Activated CD8-positive, alpha-beta memory T cell treated with anti-CD3 and anti-CD28 coated beads for 1 hour (primary cell): Measurements from ENCODE around the gene SEZ6.

Experiments used
- DNase-seq, 2 donors: peaks; one replicate each; pipeline ENCODE4 v3.0.0-alpha.2; 2020; ENCODE audit warnings: low read depth in 1 of 2; ENCODE audit errors: extremely low read depth in 1 of 2

Gene SEZ6

DNA sequence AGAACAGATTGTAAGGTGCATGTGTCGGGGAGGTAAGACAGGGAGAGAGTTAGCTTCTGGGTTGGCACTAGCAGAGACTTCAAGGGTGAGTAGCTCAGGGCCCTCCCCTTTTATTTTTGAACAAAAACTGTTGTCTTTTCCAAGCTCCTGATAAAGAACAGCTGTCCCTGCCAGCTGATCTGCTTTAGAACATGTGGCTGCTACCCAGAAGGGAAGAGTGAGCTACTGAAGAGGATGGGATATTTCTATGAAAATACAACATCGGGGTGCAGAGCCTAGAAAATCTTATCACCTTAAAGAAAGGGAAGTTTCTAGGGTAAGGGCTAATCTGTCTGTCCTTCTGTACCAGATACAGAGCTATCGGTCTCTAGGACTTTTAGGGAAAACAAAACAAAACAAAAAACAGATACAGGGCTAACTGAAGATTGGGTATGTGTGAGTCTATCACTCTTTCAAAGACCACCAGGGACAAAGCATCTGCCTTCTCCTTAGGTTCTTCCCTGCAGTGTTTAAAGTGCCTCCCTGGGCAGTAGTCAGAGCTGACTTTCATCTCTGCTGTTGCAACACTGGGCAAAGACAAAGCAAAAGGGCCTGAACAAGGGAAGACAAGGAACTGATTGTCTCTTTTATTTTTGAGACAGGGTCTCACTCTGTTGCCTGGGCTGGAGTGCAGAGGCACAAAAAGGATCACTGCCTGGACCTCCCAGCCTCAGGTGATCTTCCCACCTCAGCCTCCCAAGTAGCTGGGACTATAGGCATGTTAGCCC is 97.9 kb downstream of the SEZ6 start:
- DNase-seq = no peak

DNA sequence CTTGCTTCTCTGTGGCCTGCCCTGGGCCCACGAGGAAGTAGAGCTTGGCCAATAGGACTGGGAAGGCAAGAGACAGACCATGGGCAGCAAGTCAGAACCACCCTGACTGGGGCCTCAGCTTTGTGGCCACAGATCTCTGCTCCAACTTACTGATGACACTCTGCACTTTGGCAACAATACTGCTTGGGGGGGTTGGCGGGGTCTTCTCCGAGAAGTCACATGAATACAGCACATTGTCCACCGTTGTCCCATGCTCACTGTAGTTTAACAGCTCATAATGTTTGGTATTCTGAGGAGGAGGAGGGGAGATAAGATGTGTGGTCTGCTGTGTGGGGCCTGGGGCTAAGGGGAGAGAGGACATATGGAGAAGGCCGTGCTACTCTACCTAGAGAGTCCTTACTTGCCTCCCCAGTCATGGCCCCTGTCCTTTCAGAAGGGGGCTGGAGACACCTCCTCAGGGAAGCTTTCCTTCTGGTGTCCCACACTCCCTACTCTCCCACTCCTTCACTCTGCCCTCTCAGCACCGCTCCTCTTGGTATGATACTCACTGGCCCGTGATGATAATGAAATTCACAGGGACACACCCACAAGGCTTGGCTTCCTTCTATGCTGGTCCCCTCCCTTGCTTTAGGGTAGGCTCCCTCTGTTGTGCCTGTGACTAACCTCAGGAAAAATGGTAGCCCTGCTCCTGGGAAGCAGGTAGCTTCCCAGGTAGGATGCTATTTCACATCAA is 99.0 kb downstream of the SEZ6 start:
- DNase-seq = no peak

DNA sequence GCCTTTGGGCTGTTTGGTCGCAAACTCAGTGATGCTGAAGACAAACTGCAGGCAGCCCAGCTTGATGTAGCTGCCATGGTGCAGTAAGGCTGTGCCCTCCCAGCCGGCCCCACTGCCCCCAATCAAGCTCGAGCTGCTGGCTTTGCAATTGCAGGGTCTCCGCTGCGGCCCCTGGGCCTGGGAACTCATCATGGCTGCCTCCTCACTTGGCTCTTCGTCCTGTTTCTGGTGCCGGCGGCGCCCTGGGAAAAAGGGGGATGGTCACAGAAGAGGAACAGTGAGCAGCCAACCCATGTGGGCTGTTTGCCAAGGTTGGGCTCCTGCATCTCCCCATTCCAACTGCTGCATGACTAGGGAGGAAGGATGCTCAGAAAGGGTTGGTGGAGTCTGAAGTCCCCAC is 99.6 kb downstream of the SEZ6 start:
- no peak for DNase-seq
